ENCODE data around the gene ADAMTS18.

ADAMTS18 gene

GRCh38 chr16:77328768-77329167, 106.1 kb downstream of the ADAMTS18 start:
- POLR2A ChIA-PET (ENCODE audit: low non-redundant PET) = no interaction called here
- no peak for DNase-seq (ENCODE audit: low spot score)
- TF ChIP-seq CTCF (conservative IDR thresholded peaks at IDR 0.05; ENCODE audit: low read depth) = no peak
- H3K27ac ChIP-seq = no peak overlapping the region
- CTCF ChIA-PET = no interaction called here

GRCh38 chr16:77328274-77328673, 106.6 kb downstream of the ADAMTS18 start:
- POLR2A ChIA-PET (ENCODE audit: low non-redundant PET) = no interaction called here

GRCh38 chr16:77327717-77328116, 107.1 kb downstream of the ADAMTS18 start:
- CTCF ChIA-PET = no interaction called here
- DNase-seq (ENCODE audit: low spot score) = no peak
- H3K27ac ChIP-seq = no peak overlapping the region
- POLR2A ChIA-PET (ENCODE audit: low non-redundant PET) = no interaction called here
- no peak for TF ChIP-seq CTCF (conservative IDR thresholded peaks at IDR 0.05; ENCODE audit: low read depth)

More at GRCh38 chr16:77328274-77328673, 106.6 kb downstream of the ADAMTS18 start:
- CTCF ChIA-PET = no interaction called here
- no peak overlapping the region for H3K27ac ChIP-seq
- DNase-seq (ENCODE audit: low spot score) = no peak
- no peak for TF ChIP-seq CTCF (conservative IDR thresholded peaks at IDR 0.05; ENCODE audit: low read depth)

GRCh38 chr16:77324729-77325128, 110.1 kb downstream of the ADAMTS18 start:
- ChIA-PET POLR2A (ENCODE audit: low non-redundant PET) (no interaction called here), CTCF (no interaction called here)
- DNase-seq (ENCODE audit: low spot score) = no peak
- TF ChIP-seq CTCF (conservative IDR thresholded peaks at IDR 0.05; ENCODE audit: low read depth) = no peak
- no peak overlapping the region for H3K27ac ChIP-seq

GRCh38 chr16:77323695-77324094, 111.1 kb downstream of the ADAMTS18 start:
- no peak overlapping the region for H3K27ac ChIP-seq
- TF ChIP-seq CTCF (conservative IDR thresholded peaks at IDR 0.05; ENCODE audit: low read depth) = no peak
- ChIA-PET POLR2A (ENCODE audit: low non-redundant PET) (no interaction called here), CTCF (interaction anchor here (0.6 kb wide), 1 partner anchor 1253 kb away, joined by 3 read pairs; no protein-coding TSS in a partner anchor)
- no peak for DNase-seq (ENCODE audit: low spot score)

- DNase-seq (ENCODE audit: low spot score) = no peak
- no peak for TF ChIP-seq CTCF (conservative IDR thresholded peaks at IDR 0.05; ENCODE audit: low read depth)
- ChIA-PET POLR2A (ENCODE audit: low non-redundant PET) (no interaction called here), CTCF (interaction anchor here (0.7 kb wide), 1 partner anchor 18 kb away, joined by 9 read pairs; no protein-coding TSS in a partner anchor)
- H3K27ac ChIP-seq = no peak overlapping the region
Observed at GRCh38 chr16:77322757-77323156, 112.1 kb downstream of the ADAMTS18 start.

GRCh38 chr16:77317059-77317458, 117.8 kb downstream of the ADAMTS18 start:
- TF ChIP-seq CTCF (conservative IDR thresholded peaks at IDR 0.05; ENCODE audit: low read depth) = no peak
- DNase-seq (ENCODE audit: low spot score) = no peak
- CTCF ChIA-PET = no interaction called here
- no peak overlapping the region for H3K27ac ChIP-seq
- POLR2A ChIA-PET (ENCODE audit: low non-redundant PET) = no interaction called here

Data from RWPE1 (cell line).